T-helper 1 cell (primary cell): ENCODE data around the gene FNDC11.
"Not testable (repeated sequence)": the region's sequence is repeated elsewhere in the genome, so short reads cannot be mapped to it uniquely, and the experiment has no call there.

Source experiments
- DNase-seq, 5 donors: peaks; one replicate each; pipeline ENCODE4 v3.0.0-alpha.2; 2012 to 2020

FNDC11 gene

GRCh38 chr20:63567386-63568169, 13.6 kb downstream of the FNDC11 start:
- peak in 4 of 5 donors; percentile 25 to 75 (median 38) for DNase-seq

- DNase-seq: no peak
Observed at GRCh38 chr20:63568170-63568981, 14.4 kb downstream of the FNDC11 start.

- no peak for DNase-seq
Observed at GRCh38 chr20:63568986-63569949, 15.3 kb downstream of the FNDC11 start.

- DNase-seq: no peak
Observed at GRCh38 chr20:63570281-63571086, 16.5 kb downstream of the FNDC11 start.

- DNase-seq: not testable (repeated sequence)
Observed at GRCh38 chr20:63571087-63571478, 17.1 kb downstream of the FNDC11 start.

GRCh38 chr20:63572071-63572787, 18.3 kb downstream of the FNDC11 start:
- DNase-seq: no peak

- DNase-seq: no peak
Observed at GRCh38 chr20:63572788-63573646, 19.1 kb downstream of the FNDC11 start.

- no peak for DNase-seq
Observed at GRCh38 chr20:63573647-63574131, 19.7 kb downstream of the FNDC11 start.

- DNase-seq: peak; percentile 51 to 63 (median 60)
Observed at GRCh38 chr20:63574156-63574828, 20.3 kb downstream of the FNDC11 start, which contains the start of gene HELZ2. HELZ2 (minus strand) TSS chr20:63574239; CDS start chr20:63572385, 1,854 bp downstream.

GRCh38 chr20:63574829-63575743, 21.1 kb downstream of the FNDC11 start:
- no peak for DNase-seq

- DNase-seq: no peak
Observed at GRCh38 chr20:63576311-63576710, 22.4 kb downstream of the FNDC11 start.

GRCh38 chr20:63577317-63577894, 23.4 kb downstream of the FNDC11 start:
- no peak for DNase-seq

GRCh38 chr20:63578224-63579016, 24.5 kb downstream of the FNDC11 start:
- DNase-seq: no peak

GRCh38 chr20:63579017-63579694, 25.2 kb downstream of the FNDC11 start:
- no peak for DNase-seq

GRCh38 chr20:63580796-63581461, 27.0 kb downstream of the FNDC11 start:
- DNase-seq: peak in 4 of 5 donors; percentile 58 to 71 (median 60)
